T47D (cell line): Measurements from ENCODE around the gene BRD7.

ENCODE experiments used
- DNase-seq, 2 experiments: peaks; one replicate each; pipeline versions ENCODE4 v3.0.0 to v3.0.0-alpha.2; 2011 to 2012; ENCODE audit warnings: low read depth in 1 of 2, low spot score in 1 of 2
- JUND ChIP-seq: IDR thresholded peaks from 2 replicates; pipeline ENCODE4 v1.6.1; 2012; ENCODE audit warnings: low read depth
- in situ Hi-C: cut with HindIII; loops from 2 replicates; pipeline ENCODE4 v1.10.0; 2016; ENCODE audit warnings: low sequenced_read_pairs, low pct_unique_long_range_greater_than_20kb

BRD7 gene

GRCh38 chr16:50289950-50290764 is 78.6 kb downstream of the BRD7 start:
- no peak for DNase-seq
- in situ Hi-C loops, result no loop called here
- TF ChIP-seq JUND, result no peak

GRCh38 chr16:50288920-50289319 is 79.9 kb downstream of the BRD7 start:
- no peak for DNase-seq
- in situ Hi-C loops, result no loop called here

GRCh38 chr16:50288026-50288425 is 80.8 kb downstream of the BRD7 start:
- no peak for TF ChIP-seq JUND
- DNase-seq, result no peak
- in situ Hi-C loops, result no loop called here

More at GRCh38 chr16:50288920-50289319, 79.9 kb downstream of the BRD7 start:
- no peak for TF ChIP-seq JUND

GRCh38 chr16:50286681-50287080 is 82.1 kb downstream of the BRD7 start:
- in situ Hi-C loops, result no loop called here
- DNase-seq, result no peak
- TF ChIP-seq JUND, result no peak

- in situ Hi-C loops, result no loop called here
- no peak for DNase-seq
- no peak for TF ChIP-seq JUND
Measured at GRCh38 chr16:50285406-50286003, 83.3 kb downstream of the BRD7 start.

GRCh38 chr16:50284131-50284911 is 84.5 kb downstream of the BRD7 start:
- in situ Hi-C loops, result no loop called here
- TF ChIP-seq JUND, result no peak
- DNase-seq, result no peak

GRCh38 chr16:50282955-50283631 is 85.7 kb downstream of the BRD7 start:
- no peak for TF ChIP-seq JUND
- in situ Hi-C loops, result no loop called here
- no peak for DNase-seq

GRCh38 chr16:50282010-50282538 is 86.7 kb downstream of the BRD7 start:
- in situ Hi-C loops, result no loop called here
- no peak for TF ChIP-seq JUND
- DNase-seq, result no peak

- DNase-seq, result no peak
- TF ChIP-seq JUND, result no peak
- in situ Hi-C loops, result no loop called here
Measured at GRCh38 chr16:50281391-50282009, 87.3 kb downstream of the BRD7 start.

GRCh38 chr16:50280932-50281331 is 87.9 kb downstream of the BRD7 start:
- in situ Hi-C loops, result no loop called here
- no peak for DNase-seq
- no peak for TF ChIP-seq JUND

- no peak for TF ChIP-seq JUND
- in situ Hi-C loops, result no loop called here
- no peak for DNase-seq
Measured at GRCh38 chr16:50279504-50279865, 89.3 kb downstream of the BRD7 start.

GRCh38 chr16:50278251-50278650 is 90.5 kb downstream of the BRD7 start:
- TF ChIP-seq JUND, result no peak
- in situ Hi-C loops, result no loop called here
- DNase-seq, result no peak
